Hepatocyte (in vitro differentiated cells): ENCODE data around the gene CD226.

Experiments used
- CTCF ChIP-seq: fragments of 200-600 bp; sonication (generic); IDR thresholded peaks from 2 replicates; pipeline ENCODE4 v1.5.1; 2016; ENCODE audit warnings: antibody characterized with exemption, mild to moderate bottlenecking; ENCODE audit not compliant: poor library complexity
- EZH2 ChIP-seq: fragments of 200-600 bp; sonication (generic); IDR thresholded peaks from 2 replicates; pipeline ENCODE4 v1.6.1; 2016; ENCODE audit warnings: antibody characterized with exemption, mild to moderate bottlenecking, borderline replicate concordance

- TF ChIP-seq EZH2 = no peak
- TF ChIP-seq CTCF = no peak
Observed at GRCh38 chr18:69935319-69936190, 12.1 kb downstream of the CD226 start.
